ENCODE data around the gene ZNF697.

- TF ChIP-seq REST (IDR thresholded peaks at IDR 0.05; ENCODE audit: low read depth) (no peak), FOXM1 (IDR thresholded peaks at IDR 0.05; ENCODE audit: borderline replicate concordance, low read depth) (no peak), RAD21 (IDR thresholded peaks at IDR 0.05; ENCODE audit: low read depth) (no peak), CEBPB (IDR thresholded peaks at IDR 0.05) (no peak), MAX (IDR thresholded peaks at IDR 0.05) (no peak), USF1 (IDR thresholded peaks at IDR 0.05) (no peak), TAF1 (IDR thresholded peaks at IDR 0.05; ENCODE audit: low read depth) (no peak), NFIC (IDR thresholded peaks at IDR 0.05) (no peak), ZBTB7A (IDR thresholded peaks at IDR 0.05; ENCODE audit: low read depth) (no peak)
Observed at GRCh38 chr1:119632103-119632490, 16.0 kb downstream of the ZNF697 start.

Measured in Ishikawa (cell line).